ENCODE measurements around the gene MYD88.

MYD88 gene

GRCh38 chr3:38114052-38114874 lies 24.2 kb upstream of the MYD88 start:
- TF ChIP-seq MAX (IDR thresholded peaks at IDR 0.05) (no peak), EGR1 (IDR thresholded peaks at IDR 0.05) (no peak), RAD21 (IDR thresholded peaks at IDR 0.05; ENCODE audit: low read depth) (no peak)

GRCh38 chr3:38114875-38115644 lies 23.4 kb upstream of the MYD88 start:
- no peak for TF ChIP-seq EP300 (IDR thresholded peaks at IDR 0.05; ENCODE audit: borderline replicate concordance)
- TF ChIP-seq REST (IDR thresholded peaks at IDR 0.05; ENCODE audit: low read depth), result no peak
- TF ChIP-seq CREB1 (IDR thresholded peaks at IDR 0.05; ENCODE audit: low read depth), result no peak
- no peak for TF ChIP-seq RAD21 (IDR thresholded peaks at IDR 0.05; ENCODE audit: low read depth)
- TF ChIP-seq USF1 (IDR thresholded peaks at IDR 0.05), result no peak
- no peak for TF ChIP-seq CEBPB (IDR thresholded peaks at IDR 0.05)
- no peak for TF ChIP-seq NFIC (IDR thresholded peaks at IDR 0.05)
- no peak for TF ChIP-seq ZBTB7A (IDR thresholded peaks at IDR 0.05; ENCODE audit: low read depth)
- TF ChIP-seq TCF12 (IDR thresholded peaks at IDR 0.05; ENCODE audit: low read depth), result no peak
- no peak for TF ChIP-seq EGR1 (IDR thresholded peaks at IDR 0.05)
- no peak for TF ChIP-seq MAX (IDR thresholded peaks at IDR 0.05)
- no peak for TF ChIP-seq FOXM1 (IDR thresholded peaks at IDR 0.05; ENCODE audit: borderline replicate concordance, low read depth)
- TF ChIP-seq TEAD4 (IDR thresholded peaks at IDR 0.05), result no peak
- TF ChIP-seq TAF1 (IDR thresholded peaks at IDR 0.05; ENCODE audit: low read depth), result no peak
- TF ChIP-seq YY1 (IDR thresholded peaks at IDR 0.05; ENCODE audit: low read depth), result no peak

GRCh38 chr3:38115645-38116427 lies 22.6 kb upstream of the MYD88 start:
- TF ChIP-seq NFIC (IDR thresholded peaks at IDR 0.05) (no peak), FOXM1 (IDR thresholded peaks at IDR 0.05; ENCODE audit: borderline replicate concordance, low read depth) (no peak), TEAD4 (IDR thresholded peaks at IDR 0.05) (no peak), EP300 (IDR thresholded peaks at IDR 0.05; ENCODE audit: borderline replicate concordance) (no peak), CREB1 (IDR thresholded peaks at IDR 0.05; ENCODE audit: low read depth) (no peak), CEBPB (IDR thresholded peaks at IDR 0.05) (no peak), ZBTB7A (IDR thresholded peaks at IDR 0.05; ENCODE audit: low read depth) (no peak), YY1 (IDR thresholded peaks at IDR 0.05; ENCODE audit: low read depth) (no peak)

GRCh38 chr3:38116471-38117162 lies 21.8 kb upstream of the MYD88 start:
- no peak for TF ChIP-seq USF1 (IDR thresholded peaks at IDR 0.05)
- TF ChIP-seq CREB1 (IDR thresholded peaks at IDR 0.05; ENCODE audit: low read depth), result no peak
- TF ChIP-seq TCF12 (IDR thresholded peaks at IDR 0.05; ENCODE audit: low read depth), result no peak

GRCh38 chr3:38117163-38117716 lies 21.2 kb upstream of the MYD88 start:
- TF ChIP-seq RAD21 (IDR thresholded peaks at IDR 0.05; ENCODE audit: low read depth), result peak; percentile 12; the same call in 1 of the 2 replicates
- no peak for TF ChIP-seq REST (IDR thresholded peaks at IDR 0.05; ENCODE audit: low read depth)
- TF ChIP-seq ZBTB7A (IDR thresholded peaks at IDR 0.05; ENCODE audit: low read depth), result no peak
